HepG2 (cell line): ENCODE measurements around the gene COMMD8. TPM values are rescaled to one million over a fixed set of nuclear protein-coding genes. Genes with fewer than 3 reads are reported as not detected.

ENCODE experiments used
- ATAC-seq: fragments of 200-7000 bp; cut with Tn5 transposase; 3 replicates; pipeline ENCODE4 v1.9.1; 2020; ENCODE audit warnings: mild to moderate bottlenecking, moderate library complexity
- BruUV-seq: library from RNA; stranded (reverse); fragments of 400-500 nt; replicated peaks from 2 replicates; lab custom pipeline; 2021; lab: Mats Ljungman, UMichigan
- CTCF ChIA-PET: fragments of 300-600 bp; formaldehyde crosslinking; extraction: SDS; loops from one replicate; lab custom pipeline; 2021; ENCODE audit warnings: low total read pairs, inconsistent platforms, low intra/inter-chr PET ratio; lab: Yijun Ruan, JAX
- POLR2A ChIA-PET: fragments of 350-600 bp; sonication (Branson Sonifier 250); formaldehyde crosslinking; loops from one replicate; lab custom pipeline; 2020; ENCODE audit warnings: antibody characterized with exemption, inconsistent platforms; lab: Yijun Ruan, JAX
- DNase-seq: peaks from one replicate; pipeline ENCODE4 v3.0.0-alpha.2; 2015; ENCODE audit warnings: low spot score
- FAIRE-seq: peaks from 3 replicates; lab custom pipeline; 2011; peaks lifted over from hg19 to GRCh38; lab: Jason Lieb, UNC
- H2AFZ ChIP-seq: one replicate; pipeline ENCODE4 v1.6.1; 2011; ENCODE audit warnings: low read length, inconsistent platforms
- H3K27ac ChIP-seq: fragments of 300-600 bp; 3 replicates; pipeline ENCODE4 v1.8.0; 2011; ENCODE audit warnings: mixed run types, mild to moderate bottlenecking, mixed read lengths, low read length, inconsistent platforms; ENCODE audit not compliant: insufficient read depth; ENCODE audit errors: extremely low read length
- H3K27me3 ChIP-seq, 2 experiments: fragments of 200-600 bp in 1 of 2; 2 replicates in 1 of 2; 3 replicates in 1 of 2; pipeline versions ENCODE4 v1.6.0 to v1.8.0; 2011; ENCODE audit warnings: low read length in 2 of 2, mild to moderate bottlenecking in 2 of 2, moderate library complexity in 2 of 2, inconsistent platforms in 1 of 2; ENCODE audit not compliant: insufficient read depth in 2 of 2, control insufficient read depth in 1 of 2
- H3K36me3 ChIP-seq, 2 experiments: fragments of 200-600 bp in 1 of 2; replicated peaks in 1 of 2; 2 replicates in 1 of 2; 3 replicates in 1 of 2; pipeline versions ENCODE4 v1.5.1 to v1.8.0; 2011; ENCODE audit warnings: low read length in 2 of 2, inconsistent platforms in 1 of 2; ENCODE audit not compliant: insufficient read depth in 2 of 2, control insufficient read depth in 1 of 2
- H3K4me1 ChIP-seq: 2 replicates; pipeline ENCODE4 v1.5.1; 2012; ENCODE audit warnings: low read length, inconsistent platforms; ENCODE audit not compliant: insufficient read depth
- H3K4me2 ChIP-seq: 2 replicates; pipeline ENCODE4 v1.6.0; 2011; ENCODE audit warnings: low read depth, low read length, inconsistent platforms
- H3K4me3 ChIP-seq, 3 experiments: fragments of 200-600 bp in 1 of 3; sonication (generic), shearing (Covaris generic) in 1 of 3; replicated peaks in 1 of 3; 2 replicates each; pipeline ENCODE4 v1.5.1; 2011 to 2016; ENCODE audit warnings: low read length in 3 of 3, inconsistent platforms in 2 of 3, low read depth in 2 of 3, mild to moderate bottlenecking in 2 of 3, control low read depth in 1 of 3, mixed read lengths in 1 of 3; ENCODE audit not compliant: insufficient read depth in 1 of 3
- H3K79me2 ChIP-seq: one replicate; pipeline ENCODE4 v1.6.1; 2011; ENCODE audit warnings: low read length, inconsistent platforms; ENCODE audit not compliant: insufficient read depth
- H3K9ac ChIP-seq: 2 replicates; pipeline ENCODE4 v1.6.0; 2011; ENCODE audit warnings: mild to moderate bottlenecking, low read depth, low read length, inconsistent platforms; ENCODE audit not compliant: insufficient read depth
- H3K9me3 ChIP-seq: 2 replicates; pipeline ENCODE4 v1.5.1; 2012; ENCODE audit warnings: mild to moderate bottlenecking, low read length
- H4K20me1 ChIP-seq: 2 replicates; pipeline ENCODE4 v1.6.0; 2011; ENCODE audit warnings: inconsistent platforms, mild to moderate bottlenecking, low read length, moderate library complexity; ENCODE audit not compliant: insufficient read depth
- ARID5B ChIP-seq: IDR thresholded peaks from 2 replicates; pipeline ENCODE4 v1.4.0; 2020; ENCODE audit warnings: mild to moderate bottlenecking, missing genetic modification reagents
- ARNTL ChIP-seq: sonication (generic); formaldehyde crosslinking; IDR thresholded peaks from 2 replicates; pipeline ENCODE4 v1.4.0; 2020; ENCODE audit warnings: mild to moderate bottlenecking, missing genetic modification reagents
- HOXA9 ChIP-seq: sonication (generic); formaldehyde crosslinking; IDR thresholded peaks from 2 replicates; pipeline ENCODE4 v1.8.1; 2022; ENCODE audit warnings: missing genetic modification reagents, mild to moderate bottlenecking, moderate library complexity, borderline replicate concordance
- MTA1 ChIP-seq: sonication (generic); formaldehyde crosslinking; IDR thresholded peaks from 2 replicates; pipeline ENCODE4 v1.4.0; 2020; ENCODE audit warnings: missing genetic modification reagents, mild to moderate bottlenecking, borderline replicate concordance
- MXD3 ChIP-seq: IDR thresholded peaks from 2 replicates; pipeline ENCODE4 v1.6.1; 2016; ENCODE audit warnings: mild to moderate bottlenecking, missing biosample characterization, missing genetic modification reagents
- NBN ChIP-seq: fragments of 450-650 bp; conservative IDR thresholded peaks from 2 replicates; pipeline ENCODE4 v1.6.1; 2017
- RARG ChIP-seq: sonication (generic); formaldehyde crosslinking; IDR thresholded peaks from 2 replicates; pipeline ENCODE4 v1.4.0; 2020; ENCODE audit warnings: low read depth, mild to moderate bottlenecking, missing genetic modification reagents
- SIX1 ChIP-seq: sonication (generic); formaldehyde crosslinking; IDR thresholded peaks from 2 replicates; pipeline ENCODE4 v1.4.0; 2020; ENCODE audit warnings: missing genetic modification reagents, borderline replicate concordance
- ZFP1 ChIP-seq: IDR thresholded peaks from 2 replicates; pipeline ENCODE4 v1.6.1; 2016
- ZNF414 ChIP-seq: sonication (generic); formaldehyde crosslinking; IDR thresholded peaks from 2 replicates; pipeline ENCODE4 v1.5.0; 2020; ENCODE audit warnings: missing genetic modification reagents
- ZNF605 ChIP-seq: sonication (generic); formaldehyde crosslinking; IDR thresholded peaks from 2 replicates; pipeline ENCODE4 v1.8.0; 2022; ENCODE audit warnings: mild to moderate bottlenecking, missing genetic modification reagents
- ZNF746 ChIP-seq: sonication (generic); formaldehyde crosslinking; IDR thresholded peaks from 2 replicates; pipeline ENCODE4 v1.8.0; 2022; ENCODE audit warnings: mild to moderate bottlenecking, missing genetic modification reagents
- ZNF768 ChIP-seq: sonication (generic); formaldehyde crosslinking; IDR thresholded peaks from 2 replicates; pipeline ENCODE4 v1.4.0; 2020; ENCODE audit warnings: missing genetic modification reagents
- WGBS: methylation state at CpG from one replicate; pipeline ENCODE4 v1.1.6; 2017; ENCODE audit warnings: low lambda C conversion rate; 5-methylcytosine and 5-hydroxymethylcytosine counted together
- in situ Hi-C: cut with HindIII; loops from 2 replicates; pipeline ENCODE4 v1.10.0; 2017; ENCODE audit warnings: low pct_unique_long_range_greater_than_20kb; ENCODE audit not compliant: extremely low pct_ligation_motif_present
- intact Hi-C: fragments of 100-400 bp; cut with micrococcal nuclease; formaldehyde crosslinking; loops from one replicate; pipeline ENCODE4 v1.10.0; 2022; ENCODE audit not compliant: unreplicated experiment
- polyA plus RNA-seq, 8 experiments: library from polyadenylated mRNA; depleted of rRNA in 3 of 8; stranded (reverse) in 7 of 8; unstranded in 1 of 8; fragments of >200 nt; fragmentation: Illumina TruSeq in 4 of 8; extraction: Trizol in 4 of 8; gene quantifications; 2 replicates each; pipeline versions ENCODE4 v1.2.1 to v1.2.3, GENCODE V29; 2011 to 2016; ENCODE audit warnings: low read depth in 4 of 8, missing spikeins in 1 of 8, mixed read lengths in 1 of 8; ENCODE audit not compliant: insufficient read depth in 1 of 8
- total RNA-seq, 5 experiments: library from RNA; depleted of rRNA; stranded (reverse); fragments of >200 nt; fragmentation: Illumina TruSeq; extraction: Trizol; gene quantifications; 2 replicates each; pipeline ENCODE4 v1.2.3, GENCODE V29; 2016; ENCODE audit warnings: low read depth in 1 of 5
- TF ChIP-seq, protein P1 (sequence below): sonication (generic); formaldehyde crosslinking; IDR thresholded peaks from 2 replicates; pipeline ENCODE4 v1.8.0; 2022; ENCODE audit warnings: missing genetic modification reagents, low read depth, mild to moderate bottlenecking, borderline replicate concordance
- TF ChIP-seq, protein P2 (sequence below): sonication (generic); IDR thresholded peaks from 2 replicates; pipeline ENCODE4 v1.6.1; 2016; ENCODE audit warnings: low read depth, borderline replicate concordance

Gene COMMD8
- total and polyA plus RNA-seq, 2 of the 13 experiments (the other 11 are each of a cell fraction or from before 2014, with no cell fraction given) = 7.1 to 20.3 TPM

DNA sequence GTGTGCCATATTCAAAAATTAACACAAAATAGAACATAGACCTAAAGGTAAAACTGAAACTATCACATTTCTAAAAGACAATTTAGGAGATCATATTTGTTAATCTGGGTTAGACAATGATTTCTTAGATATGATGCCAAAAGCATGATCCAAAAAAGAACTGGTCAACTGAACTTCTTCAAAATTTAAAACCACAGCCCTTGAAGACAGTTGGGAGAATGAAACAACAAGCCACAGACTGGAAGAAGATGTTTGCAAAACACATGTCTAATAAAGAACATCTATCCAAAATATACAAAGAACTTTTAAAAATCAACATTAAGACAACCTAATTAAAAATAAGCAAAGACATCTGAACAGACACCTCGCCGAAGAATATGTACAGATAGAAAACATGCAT lies 19.5 kb downstream of the COMMD8 start:
- Histone ChIP-seq H3K4me1 (no peaks in the 10 kb centered on the region), H3K9me3 (no peaks in the 10 kb centered on the region), H3K4me2 (no peak overlapping the region), H3K4me3 (no peak overlapping the region), H2AFZ (no peak overlapping the region), H3K27me3 (no peaks in the 10 kb centered on the region), H3K9ac (no peak overlapping the region), H3K36me3 (no peaks in the 10 kb centered on the region)
- WGBS = 85% methylated on average over 2 of the region's 2 CpGs
- no TSS peak for BruUV-seq
- no peak for FAIRE-seq
- in situ Hi-C loops (no loop called here), intact Hi-C loops (no loop called here)
- TF ChIP-seq, protein P1, sequence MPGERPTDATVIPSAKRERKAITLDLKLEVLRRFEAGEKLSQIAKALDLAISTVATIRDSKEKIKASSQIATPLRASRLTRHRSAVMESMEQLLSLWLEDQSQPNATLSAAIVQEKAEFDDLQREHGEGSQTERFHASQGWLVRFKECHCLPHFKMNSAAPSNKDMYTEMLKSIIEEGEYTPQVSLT = no peak
- TF ChIP-seq MTA1 (CRISPR knock-in tag) (no peak), RARG (CRISPR knock-in tag) (no peak), HOXA9 (CRISPR knock-in tag) (no peak), ZNF768 (CRISPR knock-in tag) (no peak), MXD3 (CRISPR knock-in tag) (no peak), ZNF746 (CRISPR knock-in tag) (no peak), ZFP1 (no peak), ZNF605 (CRISPR knock-in tag) (no peak), ARNTL (CRISPR knock-in tag) (no peak), NBN (no peak), ZNF414 (CRISPR knock-in tag) (no peak), ARID5B (no peak), SIX1 (CRISPR knock-in tag) (no peak)
- TF ChIP-seq, protein P2, sequence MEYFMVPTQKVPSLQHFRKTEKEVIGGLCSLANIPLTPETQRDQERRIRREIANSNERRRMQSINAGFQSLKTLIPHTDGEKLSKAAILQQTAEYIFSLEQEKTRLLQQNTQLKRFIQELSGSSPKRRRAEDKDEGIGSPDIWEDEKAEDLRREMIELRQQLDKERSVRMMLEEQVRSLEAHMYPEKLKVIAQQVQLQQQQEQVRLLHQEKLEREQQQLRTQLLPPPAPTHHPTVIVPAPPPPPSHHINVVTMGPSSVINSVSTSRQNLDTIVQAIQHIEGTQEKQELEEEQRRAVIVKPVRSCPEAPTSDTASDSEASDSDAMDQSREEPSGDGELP = no peak
- TF ChIP-seq, all 625 proteins: peak for 0
- Histone ChIP-seq H4K20me1 (no peaks in the 10 kb centered on the region), H3K27ac (no peak overlapping the region), H3K79me2 (no peaks in the 10 kb centered on the region)
- ChIA-PET CTCF (no interaction called here), POLR2A (no interaction called here)
- DNase-seq (no peak), ATAC-seq (no peak)
